ENCODE results near the gene EFCAB8.
"Not testable (repeated sequence)": the region's sequence is repeated elsewhere in the genome, so short reads cannot be mapped to it uniquely, and the experiment has no call there.

Gene EFCAB8

GRCh38 chr20:32889281-32889680, 30.6 kb downstream of the EFCAB8 start:
- no peak for DNase-seq

- DNase-seq: no peak
Observed at GRCh38 chr20:32891491-32891890, 32.8 kb downstream of the EFCAB8 start.

DNA sequence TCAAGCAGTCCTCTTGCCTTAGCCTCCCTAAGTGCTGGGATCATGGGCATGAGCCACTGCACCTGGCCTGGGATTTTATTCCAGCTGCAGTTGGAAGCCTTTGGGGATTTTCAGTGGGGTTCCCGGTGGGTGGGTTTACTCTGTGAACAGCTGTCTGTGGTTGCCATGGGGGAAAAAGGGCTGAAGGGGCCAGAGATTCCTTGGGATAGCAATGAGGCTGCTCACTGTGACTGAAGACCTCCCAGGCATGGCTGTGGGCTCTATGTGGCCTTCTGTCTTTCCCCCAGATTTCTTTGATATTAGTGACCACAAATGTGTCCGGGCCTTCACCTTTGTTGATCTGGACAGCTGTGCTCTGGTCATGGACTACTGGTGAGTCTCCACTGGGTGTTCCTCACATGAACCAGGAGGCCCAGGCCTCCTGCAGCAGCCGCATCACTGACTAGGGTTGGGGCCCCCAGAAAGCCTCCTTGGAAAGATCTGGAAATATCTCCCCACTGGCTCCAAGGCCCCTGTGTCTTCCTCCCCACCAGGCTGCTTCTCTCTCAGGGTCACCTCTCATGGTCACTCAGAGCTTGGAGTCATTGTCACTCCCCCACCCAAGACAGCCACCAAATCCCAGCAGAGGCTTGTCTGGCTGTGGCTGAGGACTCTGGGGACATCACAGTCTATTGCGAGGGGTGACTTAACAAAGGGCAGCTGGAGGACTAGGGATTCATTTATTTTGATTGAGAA, 33.4 kb downstream of the EFCAB8 start:
- no peak for DNase-seq

- no peak for DNase-seq
Observed at GRCh38 chr20:32893263-32894025, 34.7 kb downstream of the EFCAB8 start.

GRCh38 chr20:32894026-32894483, 35.3 kb downstream of the EFCAB8 start:
- no peak for DNase-seq

DNA sequence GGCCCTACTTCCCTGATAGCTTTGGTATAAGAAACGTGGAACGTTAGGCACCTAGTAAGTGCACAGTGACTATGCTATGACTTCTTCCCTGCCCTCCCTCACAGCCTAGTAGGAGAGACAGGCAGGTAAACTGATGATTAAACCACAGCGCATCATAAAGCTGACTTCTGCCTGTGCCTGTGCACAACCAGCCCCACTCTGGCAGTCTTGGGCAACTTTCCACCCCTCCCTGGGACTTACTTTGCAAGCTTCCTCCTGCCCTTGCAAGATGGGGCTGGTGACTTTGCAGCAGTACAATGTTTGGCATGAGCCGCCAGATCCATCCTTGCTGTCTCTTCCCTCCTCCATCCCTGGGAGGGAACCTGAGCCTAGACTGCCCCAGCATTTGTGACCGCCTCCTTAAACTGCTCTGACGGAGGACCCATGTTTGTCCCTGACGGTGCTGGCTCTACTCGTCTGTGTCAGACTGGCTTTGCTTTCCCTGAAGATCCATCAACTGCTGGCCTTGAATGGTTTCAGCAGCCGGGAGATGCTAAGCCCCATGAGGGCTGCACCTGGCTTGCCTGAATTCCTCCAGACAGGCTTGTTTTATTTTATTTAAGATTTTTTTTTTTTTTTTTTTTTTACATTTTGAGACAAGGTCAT, 36.1 kb downstream of the EFCAB8 start:
- DNase-seq: no peak

GRCh38 chr20:32896521-32897280, 38.0 kb downstream of the EFCAB8 start:
- no peak for DNase-seq

- DNase-seq: no peak
Observed at GRCh38 chr20:32898729-32899128, 40.0 kb downstream of the EFCAB8 start.

DNA sequence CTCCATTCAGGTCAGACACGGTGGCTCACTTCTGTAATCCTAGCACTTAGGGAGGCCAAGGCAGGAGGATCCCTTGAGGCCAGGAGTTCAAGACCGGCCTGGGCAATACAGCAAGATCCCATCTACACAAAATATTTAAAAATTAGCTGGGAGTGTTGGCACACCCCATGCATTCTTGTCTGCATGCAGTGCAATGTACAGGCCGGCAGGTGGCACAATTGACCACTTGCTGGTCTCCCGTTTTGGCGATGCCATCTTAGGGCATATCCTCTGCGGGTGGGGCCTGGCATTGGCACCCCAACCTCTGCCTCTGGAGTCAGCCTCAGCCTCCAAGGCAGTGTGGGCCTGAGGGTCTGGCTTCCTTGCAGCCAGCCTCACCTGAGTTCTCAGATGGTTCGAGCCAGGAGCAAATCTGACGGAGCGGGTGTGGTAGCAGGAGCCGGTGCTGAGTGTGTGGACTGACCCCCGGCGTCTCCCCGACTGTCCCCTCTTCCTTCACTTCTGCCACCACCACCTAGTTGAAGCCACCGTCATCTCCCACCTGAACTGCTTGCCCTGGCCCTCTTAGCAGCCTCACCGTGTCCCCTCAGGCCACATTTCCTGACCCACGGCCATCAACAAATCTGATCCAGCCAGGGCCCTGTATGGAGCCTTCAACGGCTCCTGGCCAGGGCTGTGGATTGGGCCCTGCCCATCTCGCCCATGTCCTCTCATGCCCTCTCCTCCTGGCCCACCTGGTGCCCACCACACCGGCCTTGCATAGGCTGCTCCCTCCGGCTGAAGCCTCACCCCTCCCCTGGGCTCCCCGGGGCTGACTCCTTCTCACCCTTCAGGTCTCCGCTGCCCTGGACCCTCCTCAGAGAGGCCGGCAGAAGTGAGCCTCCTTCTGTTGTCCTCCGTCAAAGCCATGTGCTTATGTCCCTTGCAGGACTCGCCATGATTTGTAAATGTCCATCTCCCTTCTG, 44.0 kb downstream of the EFCAB8 start:
- peak; percentile 58 for DNase-seq

DNA sequence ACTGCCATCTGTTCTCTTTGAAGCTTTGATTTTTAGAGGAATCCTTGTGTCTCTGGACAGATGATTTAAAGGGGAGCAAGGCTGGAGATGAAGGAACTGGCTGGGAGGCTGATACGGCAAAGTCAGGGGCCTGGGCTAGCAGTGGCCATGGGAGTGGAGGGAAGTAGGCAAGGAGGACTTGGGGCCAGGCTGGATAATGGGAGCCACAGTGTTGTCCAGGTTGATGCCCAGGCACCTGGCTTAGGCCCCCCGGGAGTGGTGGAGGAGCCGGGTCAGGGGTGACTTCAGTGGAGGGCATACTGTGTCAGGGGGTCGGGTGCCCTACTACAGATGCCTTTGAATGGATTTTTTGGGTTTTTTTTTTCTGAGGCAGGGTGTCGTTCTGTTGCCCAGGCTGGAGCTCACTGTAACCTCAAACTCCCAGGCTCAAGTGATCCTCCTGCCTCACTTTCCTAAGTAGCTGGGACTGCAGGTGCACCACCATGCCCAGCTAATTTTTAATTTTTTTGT, 45.0 kb downstream of the EFCAB8 start:
- DNase-seq: no peak

DNA sequence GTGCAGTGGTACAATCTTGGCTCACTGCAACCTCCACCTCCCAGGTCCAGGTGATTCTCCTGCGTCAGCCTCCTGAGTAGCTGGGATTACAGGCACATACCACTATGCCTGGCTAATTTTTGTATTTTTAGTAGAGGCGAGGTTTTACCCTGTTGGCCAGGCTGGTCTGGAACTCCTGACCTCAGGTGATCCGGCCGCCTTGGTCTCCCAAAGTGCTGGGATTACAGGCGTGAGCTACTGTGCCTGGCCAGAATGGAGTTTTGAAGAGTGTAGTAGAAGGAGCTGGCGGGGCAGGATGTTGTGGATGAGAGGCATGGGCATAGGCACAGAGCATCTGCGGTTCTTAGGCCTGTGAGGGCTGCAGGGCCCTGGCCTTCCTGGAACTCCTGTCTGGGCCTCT, 46.0 kb downstream of the EFCAB8 start:
- not testable (repeated sequence) for DNase-seq

DNA sequence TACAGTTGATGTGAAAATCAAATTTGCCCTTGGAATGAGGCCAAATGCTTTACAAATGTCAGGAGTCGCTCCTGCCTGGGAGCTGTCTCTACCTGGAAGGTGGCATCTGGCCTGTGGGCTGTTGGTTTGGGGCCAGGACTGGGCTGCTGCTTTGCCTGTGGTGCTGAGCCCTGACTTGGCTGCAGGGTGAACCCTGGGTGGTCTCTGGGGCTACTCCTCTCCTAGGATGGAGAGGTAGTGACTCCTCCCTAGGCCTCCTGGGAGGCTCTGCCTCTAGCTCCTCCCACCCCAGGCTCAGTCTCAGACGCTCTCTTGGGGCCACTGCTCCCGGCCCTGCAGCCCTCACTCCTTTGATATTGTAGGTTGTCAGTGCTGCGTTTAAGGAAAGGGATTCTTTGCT, 47.5 kb downstream of the EFCAB8 start:
- no peak for DNase-seq

GRCh38 chr20:32906871-32907495, 48.3 kb downstream of the EFCAB8 start:
- peak; percentile 7 for DNase-seq

- no peak for DNase-seq
Observed at GRCh38 chr20:32907886-32908285, 49.2 kb downstream of the EFCAB8 start.

DNA sequence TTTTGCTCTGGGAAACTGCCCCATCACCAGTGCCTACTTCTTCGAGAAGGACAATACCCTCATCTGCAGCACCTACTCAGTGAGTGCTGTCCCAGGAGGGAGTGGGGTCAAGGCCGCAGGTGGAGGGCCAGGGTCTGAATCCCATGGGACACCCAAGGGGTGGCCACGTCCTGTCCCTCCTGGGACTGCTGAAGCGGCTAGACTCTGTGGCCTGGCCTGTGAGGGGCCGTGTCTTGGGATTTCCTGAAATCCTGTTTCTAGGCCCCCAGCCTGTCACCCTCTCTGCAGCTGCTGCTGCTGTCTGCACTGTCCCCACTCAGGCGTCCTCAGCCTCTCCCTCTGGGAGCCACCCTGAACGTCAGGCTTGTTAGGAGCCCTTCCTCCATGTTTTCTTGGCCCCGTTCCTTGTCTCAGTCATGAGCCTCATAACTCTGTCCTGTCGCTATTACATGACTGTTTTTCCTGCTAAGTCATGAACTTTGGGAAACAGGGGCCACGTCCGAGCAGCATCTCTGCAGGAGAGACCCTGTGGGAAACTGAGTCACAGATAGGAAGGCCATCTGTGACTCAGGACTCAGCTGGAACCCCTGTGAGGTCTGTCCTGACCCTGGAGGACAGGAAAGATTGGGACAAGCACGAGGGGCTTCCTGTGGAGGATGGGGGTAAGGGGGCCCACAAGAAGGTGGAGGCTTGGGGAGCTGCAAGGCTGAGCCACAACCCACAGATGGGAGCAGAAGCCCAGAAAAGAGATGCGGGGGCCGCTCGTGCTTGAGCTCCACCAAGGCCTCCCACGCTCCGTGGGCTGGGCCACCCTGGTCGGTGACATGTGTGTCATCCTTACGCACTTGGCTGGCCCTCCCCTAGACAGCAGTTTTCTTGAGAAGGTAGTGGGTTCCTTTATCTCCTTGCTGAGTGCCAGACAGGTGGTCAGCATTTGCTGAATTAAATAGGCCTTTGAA, 49.9 kb downstream of the EFCAB8 start:
- no peak for DNase-seq

DNA sequence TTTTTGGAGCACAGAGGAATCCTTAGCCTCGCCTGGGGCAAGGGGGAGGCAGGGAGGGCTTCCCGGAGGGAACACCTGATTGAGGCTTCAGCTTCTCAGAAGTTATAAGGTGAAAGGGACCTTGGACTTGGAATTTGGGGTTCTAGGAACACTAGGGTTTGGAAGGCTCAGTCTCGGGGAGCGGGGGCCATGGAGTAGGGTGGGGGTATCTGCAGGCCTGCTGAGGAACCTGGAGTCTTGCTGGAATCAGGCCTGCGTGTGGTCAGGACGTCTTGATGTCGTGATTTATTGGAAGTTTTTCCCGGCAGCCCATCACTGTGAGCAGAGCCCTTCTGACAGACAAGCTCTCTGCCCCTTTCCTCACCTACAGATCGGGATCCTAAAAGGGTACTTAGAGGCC, 50.7 kb downstream of the EFCAB8 start:
- no peak for DNase-seq

- no peak for DNase-seq
Observed at GRCh38 chr20:32909896-32910571, 51.3 kb downstream of the EFCAB8 start.

- DNase-seq: no peak
Observed at GRCh38 chr20:32911355-32911754, 52.6 kb downstream of the EFCAB8 start.

- no peak for DNase-seq
Observed at GRCh38 chr20:32912688-32913087, 54.0 kb downstream of the EFCAB8 start.

All from central memory CD4-positive, alpha-beta T cell (primary cell).